ENCODE results near the gene LIX1L.

Gene LIX1L

GRCh38 chr1:145978854-145979745 lies 21.3 kb upstream of the LIX1L start:
- no peak overlapping the region for H2AFZ ChIP-seq (ENCODE audit: low read length)
- H3K4me2 ChIP-seq (ENCODE audit: low read depth, low read length, poor library complexity, severe bottlenecking) = peak overlapping the region; percentile 87
- H3F3A ChIP-seq (ENCODE audit: low read depth) = peaks cover 9% of the 10 kb centered on the region; the same call in 1 of the 2 replicates
- no peaks in the 10 kb centered on the region for H3K79me2 ChIP-seq (ENCODE audit: insufficient read depth, low read length)
- H3K4me3 ChIP-seq (ENCODE audit: low read length, poor library complexity, severe bottlenecking) = peak overlapping the region; percentile 70
- H3K9me2 ChIP-seq (replicated peaks; ENCODE audit: low read depth, low read length) = no peaks in the 10 kb centered on the region
- no peaks in the 10 kb centered on the region for H4K20me1 ChIP-seq (ENCODE audit: insufficient read depth, low read length, poor library complexity, severe bottlenecking)
- no peaks in the 10 kb centered on the region for H3K36me3 ChIP-seq (ENCODE audit: insufficient read depth, low read length)
- no peaks in the 10 kb centered on the region for H3K27me3 ChIP-seq (ENCODE audit: insufficient read depth, low read length, poor library complexity, severe bottlenecking)
- H3K9me3 ChIP-seq (ENCODE audit: insufficient read depth, low read depth, low read length) = no peaks in the 10 kb centered on the region
- peak overlapping the region; percentile 84 for H3K9ac ChIP-seq (ENCODE audit: low read depth, low read length, poor library complexity, severe bottlenecking)
- peaks cover 64% of the 10 kb centered on the region for H3K4me1 ChIP-seq (ENCODE audit: insufficient read depth, low read length, poor library complexity, severe bottlenecking)
- peak; percentile 69 for TF ChIP-seq CTCF (conservative IDR thresholded peaks at IDR 0.05; ENCODE audit: low read length)
- no peak for TF ChIP-seq EZH2phosphoT487 (IDR thresholded peaks at IDR 0.05; ENCODE audit: borderline replicate concordance)

GRCh38 chr1:145978471-145978853 lies 20.6 kb upstream of the LIX1L start:
- Histone ChIP-seq H3K4me1 (ENCODE audit: insufficient read depth, low read length, poor library complexity, severe bottlenecking) (peaks cover 63% of the 10 kb centered on the region), H4K20me1 (ENCODE audit: insufficient read depth, low read length, poor library complexity, severe bottlenecking) (no peaks in the 10 kb centered on the region), H3K4me2 (ENCODE audit: low read depth, low read length, poor library complexity, severe bottlenecking) (peak overlapping the region; percentile 87), H3F3A (ENCODE audit: low read depth) (peaks cover 9% of the 10 kb centered on the region; the same call in 1 of the 2 replicates), H3K9ac (ENCODE audit: low read depth, low read length, poor library complexity, severe bottlenecking) (peak overlapping the region; percentile 84), H3K79me2 (ENCODE audit: insufficient read depth, low read length) (no peaks in the 10 kb centered on the region), H2AFZ (ENCODE audit: low read length) (no peak overlapping the region), H3K4me3 (ENCODE audit: low read length, poor library complexity, severe bottlenecking) (peak overlapping the region; percentile 70), H3K36me3 (ENCODE audit: insufficient read depth, low read length) (no peaks in the 10 kb centered on the region), H3K27me3 (ENCODE audit: insufficient read depth, low read length, poor library complexity, severe bottlenecking) (no peaks in the 10 kb centered on the region), H3K9me3 (ENCODE audit: insufficient read depth, low read depth, low read length) (no peaks in the 10 kb centered on the region), H3K9me2 (replicated peaks; ENCODE audit: low read depth, low read length) (no peaks in the 10 kb centered on the region)
- TF ChIP-seq EZH2phosphoT487 (IDR thresholded peaks at IDR 0.05; ENCODE audit: borderline replicate concordance) (no peak), CTCF (conservative IDR thresholded peaks at IDR 0.05; ENCODE audit: low read length) (no peak)

GRCh38 chr1:145977486-145978470 lies 20.0 kb upstream of the LIX1L start:
- Histone ChIP-seq H3K9me2 (replicated peaks; ENCODE audit: low read depth, low read length) (no peaks in the 10 kb centered on the region), H3K4me3 (ENCODE audit: low read length, poor library complexity, severe bottlenecking) (peak overlapping the region; percentile 47), H3K9me3 (ENCODE audit: insufficient read depth, low read depth, low read length) (no peaks in the 10 kb centered on the region), H3K79me2 (ENCODE audit: insufficient read depth, low read length) (no peaks in the 10 kb centered on the region), H3F3A (ENCODE audit: low read depth) (peaks cover 9% of the 10 kb centered on the region; the same call in 1 of the 2 replicates), H4K20me1 (ENCODE audit: insufficient read depth, low read length, poor library complexity, severe bottlenecking) (no peaks in the 10 kb centered on the region), H3K4me2 (ENCODE audit: low read depth, low read length, poor library complexity, severe bottlenecking) (peak overlapping the region; percentile 87), H3K4me1 (ENCODE audit: insufficient read depth, low read length, poor library complexity, severe bottlenecking) (peaks cover 56% of the 10 kb centered on the region), H3K9ac (ENCODE audit: low read depth, low read length, poor library complexity, severe bottlenecking) (peak overlapping the region; percentile 84), H3K36me3 (ENCODE audit: insufficient read depth, low read length) (no peaks in the 10 kb centered on the region), H3K27me3 (ENCODE audit: insufficient read depth, low read length, poor library complexity, severe bottlenecking) (no peaks in the 10 kb centered on the region), H2AFZ (ENCODE audit: low read length) (peak overlapping the region; percentile 61)
- peak; percentile 89 for TF ChIP-seq CTCF (conservative IDR thresholded peaks at IDR 0.05; ENCODE audit: low read length)
- TF ChIP-seq EZH2phosphoT487 (IDR thresholded peaks at IDR 0.05; ENCODE audit: borderline replicate concordance) = no peak

All from Loucy (cell line).